Loucy (cell line): Measurements from ENCODE around the gene PDE4DIP.
"Not testable (repeated sequence)": the region's sequence is repeated elsewhere in the genome, so short reads cannot be mapped to it uniquely, and the experiment has no call there.

ENCODE experiments used
- H2AFZ ChIP-seq: fragments of 200-600 bp; sonication (generic); 2 replicates; pipeline ENCODE4 v1.6.0; 2016; ENCODE audit warnings: antibody characterized with exemption, mild to moderate bottlenecking, low read length, moderate library complexity
- H3F3A ChIP-seq: fragments of 200-600 bp; 2 replicates; pipeline ENCODE4 v1.6.0; 2016; ENCODE audit warnings: antibody characterized with exemption, low read depth, mild to moderate bottlenecking
- H3K27me3 ChIP-seq: fragments of 200-600 bp; sonication (generic); 2 replicates; pipeline ENCODE4 v1.6.1; 2014; ENCODE audit warnings: low read length, mild to moderate bottlenecking; ENCODE audit not compliant: insufficient read depth, poor library complexity, severe bottlenecking
- H3K36me3 ChIP-seq: fragments of 200-600 bp; sonication (generic); 2 replicates; pipeline ENCODE4 v1.6.1; 2016; ENCODE audit warnings: low read length; ENCODE audit not compliant: insufficient read depth
- H3K4me1 ChIP-seq: fragments of 200-600 bp; sonication (generic); 2 replicates; pipeline ENCODE4 v1.5.1; 2014; ENCODE audit warnings: low read length, mild to moderate bottlenecking; ENCODE audit not compliant: insufficient read depth, poor library complexity, severe bottlenecking
- H3K4me2 ChIP-seq: fragments of 200-600 bp; sonication (generic); 2 replicates; pipeline ENCODE4 v1.6.0; 2014; ENCODE audit warnings: antibody characterized with exemption, low read length, low read depth, mild to moderate bottlenecking; ENCODE audit not compliant: poor library complexity, severe bottlenecking
- H3K4me3 ChIP-seq: fragments of 200-600 bp; sonication (generic); 2 replicates; pipeline ENCODE4 v1.5.1; 2014; ENCODE audit warnings: low read length, mild to moderate bottlenecking, mixed read lengths; ENCODE audit not compliant: poor library complexity, severe bottlenecking
- H3K79me2 ChIP-seq: fragments of 200-600 bp; sonication (generic); 2 replicates; pipeline ENCODE4 v1.6.1; 2014; ENCODE audit warnings: low read length; ENCODE audit not compliant: insufficient read depth
- H3K9ac ChIP-seq: fragments of 200-600 bp; sonication (generic); 2 replicates; pipeline ENCODE4 v1.6.0; 2014; ENCODE audit warnings: mild to moderate bottlenecking, low read depth, low read length, moderate library complexity; ENCODE audit not compliant: poor library complexity, severe bottlenecking
- H3K9me2 ChIP-seq: fragments of 200-600 bp; sonication (generic); replicated peaks from 2 replicates; pipeline ENCODE4 v1.6.1; 2016; ENCODE audit warnings: low read depth, low read length, mixed read lengths
- H3K9me3 ChIP-seq: fragments of 200-600 bp; sonication (generic); 2 replicates; pipeline ENCODE4 v1.6.1; 2014; ENCODE audit warnings: mild to moderate bottlenecking, antibody characterized with exemption, low read length, low read depth; ENCODE audit not compliant: insufficient read depth
- H4K20me1 ChIP-seq: fragments of 200-600 bp; sonication (generic); 2 replicates; pipeline ENCODE4 v1.6.0; 2014; ENCODE audit warnings: antibody characterized with exemption, low read length, mild to moderate bottlenecking; ENCODE audit not compliant: insufficient read depth, poor library complexity, severe bottlenecking

The PDE4DIP gene

GRCh38 chr1:149043056-149043455 is 198.8 kb downstream of the PDE4DIP start:
- H3K36me3 ChIP-seq, H3K27me3 ChIP-seq: not testable (repeated sequence)

GRCh38 chr1:149064611-149065010 is 220.4 kb downstream of the PDE4DIP start:
- H3K9ac ChIP-seq, H3K9me2 ChIP-seq, H3K4me1 ChIP-seq, H3F3A ChIP-seq, H3K79me2 ChIP-seq, H3K4me2 ChIP-seq, H3K4me3 ChIP-seq, H3K36me3 ChIP-seq, H2AFZ ChIP-seq, H3K27me3 ChIP-seq, H3K9me3 ChIP-seq, H4K20me1 ChIP-seq: not testable (repeated sequence)

More at GRCh38 chr1:149043056-149043455, 198.8 kb downstream of the PDE4DIP start:
- H3K79me2 ChIP-seq, H3K4me2 ChIP-seq, H3F3A ChIP-seq, H3K4me3 ChIP-seq, H4K20me1 ChIP-seq, H3K4me1 ChIP-seq, H2AFZ ChIP-seq, H3K9me2 ChIP-seq, H3K9ac ChIP-seq, H3K9me3 ChIP-seq: not testable (repeated sequence)

GRCh38 chr1:149075505-149076127 is 231.4 kb downstream of the PDE4DIP start:
- H2AFZ ChIP-seq, H3K79me2 ChIP-seq, H3K4me2 ChIP-seq, H3K9me3 ChIP-seq, H3F3A ChIP-seq, H3K36me3 ChIP-seq, H3K9ac ChIP-seq, H3K9me2 ChIP-seq, H3K4me3 ChIP-seq, H4K20me1 ChIP-seq, H3K4me1 ChIP-seq, H3K27me3 ChIP-seq: not testable (repeated sequence)
